Subcutaneous adipose tissue (tissue), 4 donors: ENCODE measurements around the gene UGT2A1. TPM values are rescaled to one million over a fixed set of nuclear protein-coding genes. Genes with fewer than 3 reads are reported as not detected.

Experiments
- CTCF ChIP-seq: fragments of 450-650 bp; IDR thresholded peaks from one replicate; pipeline ENCODE4 v1.5.1; 2016; ENCODE audit warnings: low read depth, mild to moderate bottlenecking, control low read depth, antibody characterized with exemption, moderate library complexity
- total RNA-seq, 4 donors: library from RNA; depleted of rRNA; stranded (reverse); fragments of >200 nt; gene quantifications; one replicate each; pipeline ENCODE4 v1.1.0, GENCODE V29; 2016

The UGT2A1 gene
- total RNA-seq, 4 donors from 2014 or later, result not detected

- TF ChIP-seq CTCF, result no peak
Measured at GRCh38 chr4:69589884-69590283, 63.2 kb downstream of the UGT2A1 start.

DNA sequence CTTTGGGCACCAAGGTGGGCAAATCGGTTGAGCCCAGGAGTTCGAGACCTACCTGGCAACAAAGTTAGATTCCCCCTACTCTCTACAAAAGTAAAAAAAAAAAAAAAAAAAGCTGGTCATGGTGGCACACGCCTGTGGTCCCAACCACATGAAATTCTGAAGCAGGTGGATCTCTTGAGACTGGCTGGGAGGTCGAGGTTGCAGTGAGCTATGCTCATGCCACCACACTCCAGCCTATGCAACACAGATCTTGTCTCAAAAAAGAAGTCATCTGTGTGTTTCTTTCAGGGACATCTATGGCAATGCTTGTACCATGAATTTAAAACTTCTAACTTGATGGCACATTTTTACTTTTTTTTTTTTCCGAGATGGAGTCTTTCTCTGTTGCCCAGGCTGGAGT is 68.9 kb downstream of the UGT2A1 start:
- TF ChIP-seq CTCF, result no peak

DNA sequence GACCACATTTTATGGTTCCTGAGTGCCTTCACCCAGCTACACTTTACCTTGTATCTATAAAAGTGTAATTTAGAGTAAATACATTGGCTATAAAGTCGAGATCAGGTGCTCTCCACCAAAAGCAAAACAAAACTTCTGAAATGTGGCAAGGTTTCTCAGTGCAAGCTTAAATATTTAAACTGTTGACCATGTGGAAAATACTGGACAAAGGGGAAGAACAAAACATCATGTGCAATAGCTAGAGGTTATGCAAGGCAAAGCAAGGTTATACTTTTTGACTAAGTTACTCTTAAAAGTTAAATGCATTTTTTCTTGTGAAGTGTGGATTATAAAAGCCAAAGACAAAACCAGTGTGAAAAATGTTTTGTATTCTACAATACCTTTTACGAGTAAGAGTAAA is 69.5 kb downstream of the UGT2A1 start:
- TF ChIP-seq CTCF, result no peak

- TF ChIP-seq CTCF, result no peak
Measured at GRCh38 chr4:69577245-69577644, 75.8 kb downstream of the UGT2A1 start.

DNA sequence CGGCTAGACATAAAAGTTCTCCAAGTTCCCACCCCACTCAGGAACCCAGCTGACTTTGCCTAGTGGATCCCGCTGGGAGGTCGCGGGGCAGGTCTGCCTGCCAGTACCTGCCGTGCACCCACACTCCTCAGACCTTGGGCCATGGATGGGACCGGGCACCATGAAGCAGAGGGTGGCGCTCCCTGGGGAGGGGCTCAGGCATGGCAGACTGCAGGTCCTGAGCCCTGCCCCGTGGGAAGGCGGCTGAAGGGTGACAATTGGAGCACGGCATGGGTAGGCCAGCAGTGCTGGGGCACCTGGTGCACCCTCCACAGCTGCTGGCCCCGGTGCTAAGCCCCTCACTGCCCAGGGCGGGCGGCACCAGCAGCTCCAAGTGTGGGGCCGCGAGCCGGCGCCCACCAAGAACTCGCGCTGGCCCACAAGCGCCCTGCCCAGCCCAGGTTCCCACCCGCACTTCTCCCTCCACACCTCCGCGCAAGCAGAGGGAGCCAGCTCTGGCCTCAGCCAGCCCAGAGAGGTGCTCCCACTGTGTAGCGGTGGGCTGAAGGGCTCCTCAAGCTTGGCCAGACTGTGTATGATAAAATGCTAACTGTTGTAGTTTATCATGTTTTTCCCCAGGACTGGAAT is 76.7 kb downstream of the UGT2A1 start:
- TF ChIP-seq CTCF, result no peak

DNA sequence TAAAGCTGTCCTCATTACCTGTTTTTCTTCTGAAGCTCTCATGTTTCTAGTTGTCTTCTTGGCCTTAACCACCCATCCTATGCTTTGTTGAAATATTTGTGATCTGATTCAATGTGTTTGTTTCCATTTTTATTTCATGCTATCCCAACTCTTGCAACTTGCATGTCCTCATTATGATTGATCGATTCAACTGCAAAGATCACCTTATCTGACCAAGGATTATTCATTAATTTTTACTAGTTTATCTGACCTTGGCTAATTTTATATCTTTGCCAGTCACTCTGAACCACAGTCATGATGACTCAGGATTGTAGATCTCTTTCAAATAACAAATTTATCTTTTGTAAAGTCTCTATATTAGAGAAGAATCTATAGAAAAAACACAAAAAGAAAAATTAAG is 84.3 kb downstream of the UGT2A1 start:
- TF ChIP-seq CTCF, result no peak

DNA sequence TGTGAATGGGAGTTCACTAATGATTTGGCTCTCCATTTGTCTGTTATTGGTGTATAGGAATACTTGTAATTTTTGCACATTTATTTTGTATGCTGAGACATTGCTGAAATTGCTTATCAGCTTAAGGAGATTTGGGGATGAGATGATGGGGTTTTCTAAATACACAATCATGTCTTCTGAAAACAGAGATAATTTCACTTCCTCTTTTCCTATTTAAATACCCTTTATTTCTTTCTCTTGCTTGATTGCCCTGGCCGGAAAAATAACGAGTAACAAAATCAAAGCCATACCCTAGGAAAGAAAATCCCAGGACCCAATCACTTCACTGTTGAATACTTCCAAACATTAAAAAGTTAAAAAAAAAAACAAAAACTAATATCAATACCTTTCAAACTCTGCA is 89.6 kb downstream of the UGT2A1 start:
- no peak for TF ChIP-seq CTCF

- TF ChIP-seq CTCF, result no peak
Measured at GRCh38 chr4:69549651-69550050, 103.4 kb downstream of the UGT2A1 start.
